ENCODE data around the gene STON2.

STON2 gene

GRCh38 chr14:81449114-81449513 is 49.0 kb upstream of the STON2 start (continued):
- TF ChIP-seq, protein P1, sequence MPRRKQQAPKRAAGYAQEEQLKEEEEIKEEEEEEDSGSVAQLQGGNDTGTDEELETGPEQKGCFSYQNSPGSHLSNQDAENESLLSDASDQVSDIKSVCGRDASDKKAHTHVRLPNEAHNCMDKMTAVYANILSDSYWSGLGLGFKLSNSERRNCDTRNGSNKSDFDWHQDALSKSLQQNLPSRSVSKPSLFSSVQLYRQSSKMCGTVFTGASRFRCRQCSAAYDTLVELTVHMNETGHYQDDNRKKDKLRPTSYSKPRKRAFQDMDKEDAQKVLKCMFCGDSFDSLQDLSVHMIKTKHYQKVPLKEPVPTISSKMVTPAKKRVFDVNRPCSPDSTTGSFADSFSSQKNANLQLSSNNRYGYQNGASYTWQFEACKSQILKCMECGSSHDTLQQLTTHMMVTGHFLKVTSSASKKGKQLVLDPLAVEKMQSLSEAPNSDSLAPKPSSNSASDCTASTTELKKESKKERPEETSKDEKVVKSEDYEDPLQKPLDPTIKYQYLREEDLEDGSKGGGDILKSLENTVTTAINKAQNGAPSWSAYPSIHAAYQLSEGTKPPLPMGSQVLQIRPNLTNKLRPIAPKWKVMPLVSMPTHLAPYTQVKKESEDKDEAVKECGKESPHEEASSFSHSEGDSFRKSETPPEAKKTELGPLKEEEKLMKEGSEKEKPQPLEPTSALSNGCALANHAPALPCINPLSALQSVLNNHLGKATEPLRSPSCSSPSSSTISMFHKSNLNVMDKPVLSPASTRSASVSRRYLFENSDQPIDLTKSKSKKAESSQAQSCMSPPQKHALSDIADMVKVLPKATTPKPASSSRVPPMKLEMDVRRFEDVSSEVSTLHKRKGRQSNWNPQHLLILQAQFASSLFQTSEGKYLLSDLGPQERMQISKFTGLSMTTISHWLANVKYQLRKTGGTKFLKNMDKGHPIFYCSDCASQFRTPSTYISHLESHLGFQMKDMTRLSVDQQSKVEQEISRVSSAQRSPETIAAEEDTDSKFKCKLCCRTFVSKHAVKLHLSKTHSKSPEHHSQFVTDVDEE (CRISPR knock-in tag; IDR thresholded peaks at IDR 0.05), result no peak
- no peak for TF ChIP-seq ESRRG (CRISPR knock-in tag; IDR thresholded peaks at IDR 0.05)
- TF ChIP-seq, protein P2, sequence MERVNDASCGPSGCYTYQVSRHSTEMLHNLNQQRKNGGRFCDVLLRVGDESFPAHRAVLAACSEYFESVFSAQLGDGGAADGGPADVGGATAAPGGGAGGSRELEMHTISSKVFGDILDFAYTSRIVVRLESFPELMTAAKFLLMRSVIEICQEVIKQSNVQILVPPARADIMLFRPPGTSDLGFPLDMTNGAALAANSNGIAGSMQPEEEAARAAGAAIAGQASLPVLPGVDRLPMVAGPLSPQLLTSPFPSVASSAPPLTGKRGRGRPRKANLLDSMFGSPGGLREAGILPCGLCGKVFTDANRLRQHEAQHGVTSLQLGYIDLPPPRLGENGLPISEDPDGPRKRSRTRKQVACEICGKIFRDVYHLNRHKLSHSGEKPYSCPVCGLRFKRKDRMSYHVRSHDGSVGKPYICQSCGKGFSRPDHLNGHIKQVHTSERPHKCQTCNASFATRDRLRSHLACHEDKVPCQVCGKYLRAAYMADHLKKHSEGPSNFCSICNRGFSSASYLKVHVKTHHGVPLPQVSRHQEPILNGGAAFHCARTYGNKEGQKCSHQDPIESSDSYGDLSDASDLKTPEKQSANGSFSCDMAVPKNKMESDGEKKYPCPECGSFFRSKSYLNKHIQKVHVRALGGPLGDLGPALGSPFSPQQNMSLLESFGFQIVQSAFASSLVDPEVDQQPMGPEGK (CRISPR knock-in tag; IDR thresholded peaks at IDR 0.05; ENCODE audit: borderline replicate concordance), result no peak

DNA sequence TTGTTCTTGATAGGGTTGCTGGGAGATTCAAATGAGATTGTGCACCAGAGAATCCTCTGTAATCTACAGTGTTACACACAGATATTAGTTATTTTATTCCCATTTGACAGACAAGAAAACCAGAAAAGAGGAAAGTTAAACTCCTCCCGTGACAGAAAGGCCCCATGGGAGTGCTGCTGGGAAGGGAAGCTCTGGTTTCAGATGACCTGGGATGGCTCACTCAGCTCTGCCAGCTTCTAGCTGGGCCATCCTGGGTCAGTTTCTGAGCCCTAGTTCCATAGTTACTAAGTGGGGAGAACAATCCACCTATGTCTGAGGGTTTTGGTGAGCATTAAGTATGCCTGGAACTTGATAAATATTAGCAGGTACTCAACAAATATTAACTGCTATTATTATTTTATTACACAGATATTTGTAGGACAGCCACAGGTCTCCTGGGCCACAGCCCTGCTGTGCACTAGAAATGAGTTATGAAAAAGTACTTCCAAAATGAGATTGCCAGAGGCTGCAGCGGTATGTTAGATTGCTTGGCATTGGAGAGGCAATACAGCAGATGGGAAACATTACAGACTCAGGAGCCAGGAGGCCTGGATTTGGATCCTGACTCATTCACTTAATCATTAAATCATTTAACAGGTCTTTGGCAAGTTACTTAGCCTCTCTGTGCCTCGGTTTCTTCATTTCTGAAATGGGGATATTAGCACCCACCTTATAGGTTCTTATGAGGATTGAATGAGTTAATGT is 47.1 kb upstream of the STON2 start:
- ATAC-seq, result no peak
- no peak for TF ChIP-seq ZFP3 (CRISPR knock-in tag; IDR thresholded peaks at IDR 0.05)
- no peak for TF ChIP-seq ZNF8 (CRISPR knock-in tag; IDR thresholded peaks at IDR 0.05)
- TF ChIP-seq BACH2 (CRISPR knock-in tag; IDR thresholded peaks at IDR 0.05; ENCODE audit: borderline replicate concordance), result no peak
- TF ChIP-seq ZNF70 (CRISPR knock-in tag; IDR thresholded peaks at IDR 0.05), result no peak

DNA sequence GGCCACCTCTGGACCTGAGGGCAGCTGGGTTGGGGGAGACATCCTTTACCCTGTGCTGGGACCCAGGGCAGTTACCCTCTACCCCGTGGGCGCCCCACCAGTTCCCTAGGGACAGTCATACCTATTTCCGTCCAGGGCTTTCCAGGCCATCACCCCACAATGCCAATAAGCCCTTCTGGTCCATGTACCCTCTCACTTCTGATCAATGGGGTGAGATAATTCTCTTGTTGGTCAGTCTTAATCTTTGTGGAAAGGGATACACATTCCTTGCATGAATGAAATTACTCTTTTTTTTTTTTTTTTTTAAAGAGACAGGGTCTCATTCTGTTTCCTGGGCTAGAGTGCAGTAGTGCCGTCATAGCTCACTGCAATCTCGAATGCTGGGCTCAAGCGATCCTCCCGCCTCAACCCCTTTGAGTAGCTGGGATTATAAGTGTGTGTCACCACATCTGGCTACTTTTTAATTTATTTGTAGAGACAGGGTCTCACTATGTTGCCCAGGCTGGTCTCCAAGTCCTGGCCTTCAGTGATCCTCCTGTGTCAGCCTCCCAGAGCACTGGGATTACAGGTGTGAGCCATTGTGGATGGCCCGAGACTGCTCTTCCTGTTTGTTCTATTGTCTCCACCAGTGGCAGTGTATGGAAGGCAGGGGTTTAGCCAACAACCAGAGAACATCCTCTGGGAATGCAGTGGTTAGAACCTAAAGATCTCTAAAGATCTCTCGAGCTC is 46.3 kb upstream of the STON2 start:
- ATAC-seq, result no peak
- TF ChIP-seq OSR1 (CRISPR knock-in tag; IDR thresholded peaks at IDR 0.05), result no peak
- no peak for TF ChIP-seq PPARA (CRISPR knock-in tag; IDR thresholded peaks at IDR 0.05; ENCODE audit: borderline replicate concordance)
- no peak for TF ChIP-seq ZNF8 (CRISPR knock-in tag; IDR thresholded peaks at IDR 0.05)
- TF ChIP-seq, protein P3, sequence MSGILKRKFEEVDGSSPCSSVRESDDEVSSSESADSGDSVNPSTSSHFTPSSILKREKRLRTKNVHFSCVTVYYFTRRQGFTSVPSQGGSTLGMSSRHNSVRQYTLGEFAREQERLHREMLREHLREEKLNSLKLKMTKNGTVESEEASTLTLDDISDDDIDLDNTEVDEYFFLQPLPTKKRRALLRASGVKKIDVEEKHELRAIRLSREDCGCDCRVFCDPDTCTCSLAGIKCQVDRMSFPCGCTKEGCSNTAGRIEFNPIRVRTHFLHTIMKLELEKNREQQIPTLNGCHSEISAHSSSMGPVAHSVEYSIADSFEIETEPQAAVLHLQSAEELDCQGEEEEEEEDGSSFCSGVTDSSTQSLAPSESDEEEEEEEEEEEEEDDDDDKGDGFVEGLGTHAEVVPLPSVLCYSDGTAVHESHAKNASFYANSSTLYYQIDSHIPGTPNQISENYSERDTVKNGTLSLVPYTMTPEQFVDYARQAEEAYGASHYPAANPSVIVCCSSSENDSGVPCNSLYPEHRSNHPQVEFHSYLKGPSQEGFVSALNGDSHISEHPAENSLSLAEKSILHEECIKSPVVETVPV (CRISPR knock-in tag; IDR thresholded peaks at IDR 0.05), result no peak
- TF ChIP-seq ISL1 (CRISPR knock-in tag; IDR thresholded peaks at IDR 0.05), result no peak
- no peak for TF ChIP-seq ZFP3 (CRISPR knock-in tag; IDR thresholded peaks at IDR 0.05)
- no peak for TF ChIP-seq RARB (CRISPR knock-in tag; IDR thresholded peaks at IDR 0.05)
- no peak for TF ChIP-seq SNAI2 (CRISPR knock-in tag; IDR thresholded peaks at IDR 0.05)
- TF ChIP-seq ZFP30 (CRISPR knock-in tag; IDR thresholded peaks at IDR 0.05), result no peak
- TF ChIP-seq BACH2 (CRISPR knock-in tag; IDR thresholded peaks at IDR 0.05; ENCODE audit: borderline replicate concordance), result no peak
- TF ChIP-seq ZC3H10 (CRISPR knock-in tag; IDR thresholded peaks at IDR 0.05), result no peak
- TF ChIP-seq TCF4 (CRISPR knock-in tag; IDR thresholded peaks at IDR 0.05; ENCODE audit: borderline replicate concordance), result no peak
- TF ChIP-seq CREB5 (CRISPR knock-in tag; IDR thresholded peaks at IDR 0.05; ENCODE audit: low read depth), result no peak
- TF ChIP-seq TOX (CRISPR knock-in tag; IDR thresholded peaks at IDR 0.05; ENCODE audit: borderline replicate concordance), result no peak
- TF ChIP-seq, protein P1 (CRISPR knock-in tag; IDR thresholded peaks at IDR 0.05), result no peak
- TF ChIP-seq, protein P2 (CRISPR knock-in tag; IDR thresholded peaks at IDR 0.05; ENCODE audit: borderline replicate concordance), result no peak
- TF ChIP-seq CSDC2 (CRISPR knock-in tag; IDR thresholded peaks at IDR 0.05), result no peak
- no peak for TF ChIP-seq ESRRG (CRISPR knock-in tag; IDR thresholded peaks at IDR 0.05)
- TF ChIP-seq GLIS3 (CRISPR knock-in tag; IDR thresholded peaks at IDR 0.05), result no peak
- TF ChIP-seq ZNF565 (CRISPR knock-in tag; conservative IDR thresholded peaks at IDR 0.05; ENCODE audit: low read depth), result no peak

Measured in SK-N-SH treated with all-trans-retinoic acid at 6 μM for 48 hours (cell line).